Calu3 (cell line): ENCODE results near the gene PRDM10. TPM values are rescaled to one million over a fixed set of nuclear protein-coding genes. Genes with fewer than 3 reads are reported as not detected.

Experiments used
- BruUV-seq: library from RNA; stranded (reverse); fragments of 400-500 nt; replicated peaks from 2 replicates; lab custom pipeline; 2021; lab: Mats Ljungman, UMichigan
- CTCF ChIA-PET: fragments of 300-600 bp; sonication (Branson Sonifier 250); formaldehyde crosslinking; loops from one replicate; lab custom pipeline; 2022; ENCODE audit warnings: antibody characterized with exemption; lab: Charles Lee
- DNase-seq: peaks from one replicate; pipeline ENCODE4 v3.0.0; 2022
- H3K27ac Mint-ChIP-seq: one replicate; pipeline ENCODE4 v1.8.0; 2022; ENCODE audit warnings: mixed read lengths; ENCODE audit not compliant: unreplicated experiment
- H3K27me3 Mint-ChIP-seq: one replicate; pipeline ENCODE4 v1.8.0; 2022; ENCODE audit warnings: mixed read lengths; ENCODE audit not compliant: unreplicated experiment
- H3K36me3 Mint-ChIP-seq: one replicate; pipeline ENCODE4 v1.8.0; 2022; ENCODE audit warnings: mild to moderate bottlenecking, moderate library complexity, mixed read lengths; ENCODE audit not compliant: insufficient read depth, unreplicated experiment
- H3K4me1 Mint-ChIP-seq: one replicate; pipeline ENCODE4 v1.8.0; 2022; ENCODE audit warnings: mild to moderate bottlenecking, low read depth, mixed read lengths; ENCODE audit not compliant: unreplicated experiment
- H3K4me3 Mint-ChIP-seq: one replicate; pipeline ENCODE4 v1.8.0; 2022; ENCODE audit warnings: mild to moderate bottlenecking, low read depth, moderate library complexity, mixed read lengths; ENCODE audit not compliant: unreplicated experiment
- H3K9me3 Mint-ChIP-seq: one replicate; pipeline ENCODE4 v1.8.0; 2022; ENCODE audit warnings: low read depth, mixed read lengths; ENCODE audit not compliant: unreplicated experiment
- intact Hi-C: fragments of 100-400 bp; cut with micrococcal nuclease; formaldehyde crosslinking; loops from one replicate; pipeline ENCODE4 v1.10.0; 2022; ENCODE audit not compliant: unreplicated experiment
- total RNA-seq: library from RNA; stranded (reverse); gene quantifications from 2 replicates; pipeline ENCODE4 v1.2.3, GENCODE V29; 2022
- TF ChIP-seq, protein P1 (sequence below): fragments of 200-600 bp; IDR thresholded peaks from one replicate; pipeline ENCODE4 v1.8.0; 2022; ENCODE audit warnings: antibody characterized with exemption; ENCODE audit not compliant: unreplicated experiment

The PRDM10 gene
- total RNA-seq, 1 experiment from 2014 or later: 8.1 TPM

DNA sequence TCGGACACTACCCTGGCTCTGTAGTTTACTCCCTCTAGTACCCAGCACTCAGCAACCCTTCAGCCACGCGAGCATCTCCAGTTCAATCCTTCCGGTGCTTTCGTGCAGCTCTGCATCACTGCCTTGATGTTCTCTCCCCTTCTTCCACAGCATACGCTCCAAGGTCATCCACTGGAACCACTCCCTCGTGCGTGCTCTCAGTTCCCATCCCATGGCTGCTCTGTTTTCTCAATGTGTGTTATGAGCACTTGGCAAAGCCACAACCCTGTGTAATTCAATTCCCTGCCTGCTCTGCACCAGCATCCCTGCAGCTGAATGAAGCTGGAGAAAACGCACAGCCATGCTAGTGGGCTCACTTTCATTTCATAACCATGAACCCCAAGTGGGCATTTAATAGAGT is 68.7 kb downstream of the PRDM10 start:
- no TSS peak for BruUV-seq
- no peak for DNase-seq
- intact Hi-C loops: no loop called here
- CTCF ChIA-PET: no interaction called here
- Mint-ChIP-seq H3K27ac (no peak overlapping the region), H3K4me3 (no peak overlapping the region), H3K4me1 (no peaks in the 10 kb centered on the region), H3K9me3 (no peaks in the 10 kb centered on the region), H3K27me3 (no peaks in the 10 kb centered on the region), H3K36me3 (peaks cover 5% of the 10 kb centered on the region)
- TF ChIP-seq, protein P1, sequence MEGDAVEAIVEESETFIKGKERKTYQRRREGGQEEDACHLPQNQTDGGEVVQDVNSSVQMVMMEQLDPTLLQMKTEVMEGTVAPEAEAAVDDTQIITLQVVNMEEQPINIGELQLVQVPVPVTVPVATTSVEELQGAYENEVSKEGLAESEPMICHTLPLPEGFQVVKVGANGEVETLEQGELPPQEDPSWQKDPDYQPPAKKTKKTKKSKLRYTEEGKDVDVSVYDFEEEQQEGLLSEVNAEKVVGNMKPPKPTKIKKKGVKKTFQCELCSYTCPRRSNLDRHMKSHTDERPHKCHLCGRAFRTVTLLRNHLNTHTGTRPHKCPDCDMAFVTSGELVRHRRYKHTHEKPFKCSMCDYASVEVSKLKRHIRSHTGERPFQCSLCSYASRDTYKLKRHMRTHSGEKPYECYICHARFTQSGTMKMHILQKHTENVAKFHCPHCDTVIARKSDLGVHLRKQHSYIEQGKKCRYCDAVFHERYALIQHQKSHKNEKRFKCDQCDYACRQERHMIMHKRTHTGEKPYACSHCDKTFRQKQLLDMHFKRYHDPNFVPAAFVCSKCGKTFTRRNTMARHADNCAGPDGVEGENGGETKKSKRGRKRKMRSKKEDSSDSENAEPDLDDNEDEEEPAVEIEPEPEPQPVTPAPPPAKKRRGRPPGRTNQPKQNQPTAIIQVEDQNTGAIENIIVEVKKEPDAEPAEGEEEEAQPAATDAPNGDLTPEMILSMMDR: no peak

DNA sequence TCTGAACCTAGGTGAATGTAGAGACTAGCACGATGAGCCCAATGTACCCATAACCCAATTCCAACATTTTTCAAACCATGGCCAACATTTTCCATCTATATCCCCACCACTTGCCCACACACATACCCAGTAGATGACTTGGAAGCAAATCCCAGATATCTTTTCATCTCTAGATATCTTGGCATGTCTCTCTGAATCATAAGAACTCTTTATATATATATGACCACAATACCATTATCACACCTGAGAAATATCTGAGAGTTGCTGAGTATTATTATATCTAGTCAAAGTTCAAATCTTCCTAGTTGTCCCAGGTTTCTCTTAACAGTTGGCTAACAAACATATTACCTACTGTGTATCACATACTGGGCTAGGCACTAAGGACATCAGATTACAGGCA is 69.4 kb downstream of the PRDM10 start:
- intact Hi-C loops: no loop called here

DNA sequence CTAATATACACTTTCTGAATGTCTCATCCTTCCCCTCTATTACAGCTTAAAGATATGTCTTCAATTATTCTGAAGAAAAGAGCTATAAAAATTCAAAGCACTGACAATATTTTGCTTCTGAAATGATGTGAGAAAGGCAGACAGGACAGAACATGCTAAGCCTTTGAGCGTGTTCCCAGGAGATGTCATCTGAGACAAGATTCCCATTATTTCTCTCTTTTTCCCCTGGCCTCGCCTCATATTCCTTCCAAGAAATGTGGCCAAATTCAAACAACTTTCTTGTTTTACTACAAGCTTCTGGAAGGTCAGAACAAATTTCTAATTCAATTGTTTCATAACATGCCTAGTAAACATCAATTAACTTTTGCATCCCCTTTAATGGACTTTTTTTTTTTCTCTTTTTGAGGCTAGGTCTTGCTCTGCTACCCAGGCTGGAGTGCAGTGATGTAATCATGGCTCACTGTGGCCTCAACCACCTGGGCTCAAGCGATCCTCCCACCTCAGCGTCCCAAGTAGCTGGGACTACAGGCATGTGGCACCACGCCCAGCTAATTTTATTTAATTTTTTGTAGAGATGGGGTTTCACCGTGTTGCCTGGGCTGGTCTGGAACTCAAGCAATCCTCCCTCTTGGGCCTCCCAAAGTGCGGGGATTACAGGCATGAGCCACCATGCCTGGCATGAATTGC is 70.1 kb downstream of the PRDM10 start:
- Mint-ChIP-seq H3K36me3 (peaks cover 5% of the 10 kb centered on the region), H3K4me3 (no peak overlapping the region), H3K4me1 (no peaks in the 10 kb centered on the region), H3K27ac (no peak overlapping the region), H3K27me3 (no peaks in the 10 kb centered on the region), H3K9me3 (no peaks in the 10 kb centered on the region)
- intact Hi-C loops: no loop called here
- TF ChIP-seq, protein P1: no peak
- no peak for DNase-seq
- BruUV-seq: no TSS peak
- CTCF ChIA-PET: no interaction called here

More for the DNA sequence above, 69.4 kb downstream of the PRDM10 start:
- Mint-ChIP-seq H3K36me3 (peaks cover 5% of the 10 kb centered on the region), H3K9me3 (no peaks in the 10 kb centered on the region), H3K27ac (no peak overlapping the region), H3K27me3 (no peaks in the 10 kb centered on the region), H3K4me3 (no peak overlapping the region), H3K4me1 (no peaks in the 10 kb centered on the region)
- no peak for DNase-seq
- CTCF ChIA-PET: no interaction called here
- no TSS peak for BruUV-seq
- TF ChIP-seq, protein P1: no peak

DNA sequence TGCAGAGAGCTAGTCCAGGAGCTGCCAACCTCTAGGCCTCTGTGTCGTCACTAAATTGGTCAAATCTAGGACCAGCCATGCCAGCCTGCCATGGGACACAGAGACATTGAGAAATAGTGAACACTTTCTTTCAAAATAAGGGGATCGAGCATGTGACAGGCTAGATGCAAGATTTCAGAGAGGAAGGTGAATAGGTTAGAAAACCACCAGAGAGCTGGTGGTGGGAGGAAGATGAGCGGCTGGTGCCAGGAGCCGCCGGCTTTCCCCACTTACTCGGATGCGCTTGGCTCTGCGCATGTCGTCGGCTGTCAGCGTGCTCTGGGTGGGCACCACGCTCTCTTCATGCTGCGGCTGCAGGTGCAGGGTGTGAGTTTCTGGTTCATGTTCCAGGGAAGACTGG is 71.9 kb downstream of the PRDM10 start:
- no peaks in the 10 kb centered on the region for H3K9me3 Mint-ChIP-seq

More for the DNA sequence above, 71.9 kb downstream of the PRDM10 start:
- no peaks in the 10 kb centered on the region for H3K4me1 Mint-ChIP-seq
- no peaks in the 10 kb centered on the region for H3K27me3 Mint-ChIP-seq
- intact Hi-C loops: no loop called here
- DNase-seq: no peak
- H3K27ac Mint-ChIP-seq: no peak overlapping the region
- no peak overlapping the region for H3K4me3 Mint-ChIP-seq
- TF ChIP-seq, protein P1: no peak
- peaks cover 5% of the 10 kb centered on the region for H3K36me3 Mint-ChIP-seq
- BruUV-seq: no TSS peak
- CTCF ChIA-PET: no interaction called here
